Right renal pelvis (tissue), 4 donors: ENCODE data around the gene GRIP1. TPM values are rescaled to one million over a fixed set of nuclear protein-coding genes. Genes with fewer than 3 reads are reported as not detected.

Experiments used
- DNase-seq, 4 donors: peaks; one replicate each; pipeline ENCODE4 v3.0.0-alpha.2; 2013; ENCODE audit warnings: low read depth in 4 of 4, low spot score in 3 of 4, missing footprints in 1 of 4
- polyA plus RNA-seq, 4 donors: library from polyadenylated mRNA; unstranded; fragments of 120-200 nt; gene quantifications; one replicate each; pipeline ENCODE4 v1.2.1, GENCODE V29; 2013; ENCODE audit not compliant: insufficient read length in 4 of 4

Gene GRIP1
- polyA plus RNA-seq, 4 donors, result 21.5 to 24.0 (median 22.0) TPM

DNA sequence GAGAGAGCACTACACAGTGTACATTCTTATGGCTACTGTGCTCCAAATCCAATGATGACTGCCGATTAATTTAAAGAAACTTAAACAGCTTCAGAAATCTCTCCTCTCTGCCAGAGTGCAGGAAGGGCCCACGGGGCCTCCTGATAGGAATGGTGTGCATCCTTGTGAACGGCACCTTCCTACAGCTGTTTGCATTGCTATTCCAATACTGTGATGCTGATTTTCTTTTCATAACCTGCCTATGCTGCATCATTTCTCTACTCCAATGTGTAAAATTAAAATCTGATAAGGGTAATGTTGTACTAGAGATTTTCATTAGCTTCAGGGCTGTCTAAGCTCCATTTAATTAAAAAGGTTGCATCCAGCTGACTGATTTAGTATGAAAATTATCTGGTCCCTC lies 217.5 kb downstream of the GRIP1 start:
- DNase-seq, result no peak

DNA sequence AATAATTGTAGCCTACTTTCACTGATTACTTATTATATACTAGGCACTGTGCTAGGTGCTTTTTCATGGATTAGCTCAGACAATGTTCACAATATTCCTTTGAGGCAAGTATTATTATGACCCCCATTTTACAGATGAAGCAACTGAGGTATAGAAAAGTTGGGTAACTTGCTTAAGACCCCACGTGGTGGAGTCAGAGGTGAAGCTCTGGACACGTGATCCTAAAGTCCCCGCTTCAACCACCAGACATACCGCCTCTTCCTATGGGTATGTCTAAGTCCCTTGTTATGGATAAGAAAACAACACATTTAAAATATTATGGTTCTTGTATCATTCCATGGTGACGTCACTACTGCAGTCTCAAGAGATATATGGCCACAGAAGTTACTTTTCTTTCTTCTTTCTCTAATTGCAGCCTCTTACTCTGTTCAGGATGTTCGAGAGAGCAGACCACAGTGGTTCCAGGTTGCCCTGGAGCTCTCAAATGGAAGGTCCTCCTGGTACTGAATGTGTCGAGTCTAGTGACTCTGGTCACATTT lies 218.9 kb downstream of the GRIP1 start:
- no peak for DNase-seq

DNA sequence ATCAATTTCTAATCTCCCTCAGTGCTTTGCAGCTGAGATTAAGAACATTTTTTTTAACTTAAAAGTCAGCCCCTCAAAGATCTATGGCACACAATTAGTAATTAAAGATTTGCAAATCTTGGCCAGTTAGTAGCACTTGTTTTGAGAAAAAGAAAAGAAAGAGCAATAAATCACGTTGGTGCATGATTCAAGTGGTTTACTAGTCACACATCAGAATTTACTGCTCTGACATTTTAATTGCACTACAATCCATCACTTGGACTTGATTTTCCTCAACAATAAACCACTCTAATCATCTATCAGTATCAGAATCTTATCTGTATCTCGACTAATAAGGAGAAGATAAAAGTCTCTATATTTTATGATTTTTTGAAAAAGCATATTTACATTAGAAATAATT lies 222.3 kb downstream of the GRIP1 start:
- DNase-seq, result no peak

DNA sequence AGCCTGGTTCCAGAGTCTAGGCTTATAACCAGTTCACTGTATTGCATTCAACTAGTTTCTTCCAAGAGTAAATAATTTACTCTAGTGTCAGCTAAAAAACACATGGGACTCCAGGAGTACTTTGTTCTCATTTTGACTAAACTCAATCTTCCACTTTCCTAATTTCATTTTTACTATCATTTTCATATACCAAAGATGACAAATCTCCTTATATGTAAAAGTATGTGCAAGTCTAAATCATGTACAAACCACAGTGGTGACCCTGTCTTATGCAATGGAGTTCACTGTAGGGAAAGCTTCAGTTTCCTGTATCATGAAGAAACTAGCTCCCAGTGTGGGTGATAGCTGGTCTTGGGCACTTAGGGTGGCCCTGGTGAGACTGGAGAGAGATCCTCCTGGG lies 225.0 kb downstream of the GRIP1 start:
- no peak for DNase-seq

DNA sequence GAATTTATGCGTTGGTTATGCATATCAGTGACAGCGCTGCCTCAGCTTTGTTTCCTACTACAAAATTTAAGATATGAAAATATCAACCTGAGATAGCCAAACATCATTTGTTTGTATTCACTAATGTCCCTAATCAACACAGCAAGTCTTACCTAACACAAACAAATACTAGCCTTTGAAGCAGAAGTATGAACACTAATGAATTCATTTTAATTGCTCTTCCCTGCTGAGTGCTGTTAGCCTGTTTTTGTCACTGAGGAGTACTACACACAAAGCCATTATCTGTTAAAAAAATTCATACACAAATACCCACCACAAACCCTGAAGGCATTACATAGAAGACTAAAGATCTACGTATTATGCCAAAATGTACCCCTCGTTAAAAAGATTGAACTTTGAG lies 225.8 kb downstream of the GRIP1 start:
- DNase-seq, result no peak

DNA sequence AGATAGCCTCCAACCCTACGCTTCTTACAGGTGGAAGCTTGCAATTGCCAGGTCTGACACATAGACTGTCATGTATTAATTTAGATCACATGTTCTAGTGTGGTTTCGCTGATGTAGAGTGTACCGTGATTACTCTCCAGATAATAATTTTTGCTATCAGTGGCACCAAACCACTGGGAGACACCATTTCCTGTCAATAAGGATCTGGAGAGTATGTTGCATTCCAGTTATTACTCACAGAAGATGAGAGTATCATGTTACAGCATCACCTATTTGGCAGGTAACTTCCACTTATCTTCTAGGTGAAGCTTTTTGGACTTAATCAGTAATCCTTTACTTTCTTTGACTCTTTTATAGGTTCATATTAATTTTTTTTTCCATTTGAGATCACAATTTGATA lies 229.3 kb downstream of the GRIP1 start:
- no peak for DNase-seq

DNA sequence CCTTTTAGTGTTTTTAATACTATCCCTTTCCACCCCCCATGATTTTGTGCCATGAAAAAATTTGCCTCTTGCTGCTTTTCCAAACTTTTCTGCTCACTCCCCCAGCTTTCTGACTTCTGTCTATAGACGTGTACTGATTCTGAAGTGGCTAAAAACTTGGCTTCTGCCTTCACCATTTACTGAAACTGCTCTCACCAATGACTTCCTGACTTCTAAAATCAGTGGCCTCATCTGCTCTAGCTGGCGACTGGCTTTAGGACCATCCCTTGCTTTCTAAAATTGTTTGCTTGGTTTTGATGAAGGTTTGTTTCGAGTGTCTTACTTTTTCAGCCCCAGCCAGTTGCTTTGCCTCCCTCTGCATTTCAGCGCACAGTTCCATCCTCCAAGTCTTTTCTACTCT lies 231.2 kb downstream of the GRIP1 start:
- DNase-seq, result no peak

DNA sequence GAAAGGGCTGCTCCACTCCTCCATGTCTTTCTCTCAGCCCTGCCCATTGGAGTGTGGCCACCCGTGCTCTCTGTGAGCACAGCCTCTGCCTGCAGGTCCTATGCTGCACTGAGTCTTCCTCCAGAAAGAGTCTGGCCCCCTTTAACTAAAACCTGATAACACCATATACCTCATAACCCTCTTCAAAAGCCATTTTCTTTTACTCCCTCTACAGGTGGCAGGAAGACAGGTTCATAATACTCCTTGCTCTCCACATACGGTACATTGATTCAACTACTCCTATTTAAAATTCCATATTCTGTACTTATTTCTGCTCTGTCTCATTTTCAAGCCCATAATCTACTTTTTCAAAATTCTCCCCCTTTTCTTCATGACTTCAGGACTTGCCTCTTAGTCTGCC lies 232.6 kb downstream of the GRIP1 start:
- no peak for DNase-seq

DNA sequence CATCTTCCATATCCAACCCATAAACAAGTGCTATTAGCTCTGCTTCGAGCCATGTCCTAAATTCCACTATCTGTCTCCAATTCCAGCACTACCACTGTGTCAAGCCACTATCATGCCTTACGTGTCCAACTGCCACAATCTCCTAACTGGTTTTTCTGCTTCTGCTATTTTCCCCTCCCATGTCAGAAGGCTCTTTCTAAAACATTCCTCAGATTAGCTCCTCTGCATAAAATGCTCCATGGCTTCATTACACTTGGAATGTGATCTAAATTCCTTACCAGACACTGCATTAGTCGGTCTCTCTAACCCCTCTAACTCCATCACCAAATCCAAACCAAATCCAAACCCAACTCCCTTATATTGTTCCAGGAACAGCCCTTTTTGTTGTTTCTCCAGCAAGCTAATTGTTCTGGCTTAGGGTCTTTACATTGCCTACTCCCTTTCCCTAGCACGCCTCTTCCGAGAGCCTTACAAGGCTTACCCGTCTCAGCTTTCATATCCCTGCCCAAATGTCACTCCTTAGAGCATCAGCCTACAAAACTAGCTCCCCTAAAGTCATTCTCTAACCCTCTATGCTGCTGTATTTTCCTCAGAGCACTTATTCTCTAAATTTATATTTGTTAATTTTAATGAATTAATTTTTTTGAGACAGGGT lies 236.8 kb downstream of the GRIP1 start:
- DNase-seq, result no peak

DNA sequence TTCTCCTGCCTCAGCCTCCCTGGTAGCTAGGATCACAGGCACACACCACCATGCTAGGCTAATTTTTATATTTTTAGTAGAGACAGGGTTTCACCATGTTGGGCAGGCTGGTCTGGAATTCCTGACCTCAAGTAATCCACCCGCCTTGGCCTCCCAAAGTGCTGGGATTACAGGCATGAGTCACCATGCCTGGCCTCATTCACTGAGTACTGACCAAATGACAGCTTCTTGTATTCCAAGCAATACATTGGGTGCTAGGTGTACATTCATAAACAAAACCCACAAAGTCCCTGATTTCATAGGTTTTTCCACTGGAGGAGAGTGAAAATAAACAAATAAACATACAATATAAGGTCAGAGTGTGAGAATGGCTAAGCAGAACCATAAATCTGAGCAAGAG lies 240.3 kb downstream of the GRIP1 start:
- no peak for DNase-seq

DNA sequence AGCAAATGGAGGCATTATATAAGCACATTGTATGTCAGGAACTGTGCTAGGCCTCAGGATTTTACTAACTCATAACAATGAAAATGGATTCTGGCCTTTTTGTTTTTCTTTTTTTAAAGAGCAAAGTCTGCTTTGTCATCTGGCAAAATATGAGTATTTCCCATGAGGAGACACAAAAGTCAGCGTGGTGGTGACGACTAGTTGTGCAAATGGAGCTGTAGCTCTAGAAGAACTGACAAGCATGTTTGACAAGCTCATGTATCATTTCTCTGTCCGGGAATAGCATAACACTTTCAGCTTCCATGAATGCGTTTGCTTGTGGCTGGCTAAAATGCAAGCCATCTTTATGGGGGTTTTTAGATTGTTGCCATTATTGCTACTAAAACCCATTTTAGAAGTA lies 248.8 kb downstream of the GRIP1 start:
- no peak for DNase-seq

DNA sequence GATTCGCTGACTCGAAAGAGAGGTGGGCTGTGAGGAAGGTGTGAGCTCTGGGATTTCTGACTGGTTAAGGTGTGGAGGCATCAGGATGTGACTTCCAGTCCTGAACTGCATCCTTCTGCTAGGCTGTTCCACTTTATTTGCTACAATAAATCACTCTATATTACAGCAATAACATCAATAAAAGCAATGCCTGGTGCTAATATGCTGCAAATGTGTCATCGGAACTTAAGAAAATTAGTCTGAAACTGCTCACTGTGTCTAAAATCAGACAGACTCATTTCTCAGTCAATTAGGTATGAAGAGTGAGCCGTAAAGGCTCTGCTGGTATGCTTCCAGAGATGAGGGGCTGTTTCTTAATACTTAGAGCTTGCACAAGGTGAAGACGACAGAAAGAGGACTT lies 250.0 kb downstream of the GRIP1 start:
- DNase-seq, result no peak

DNA sequence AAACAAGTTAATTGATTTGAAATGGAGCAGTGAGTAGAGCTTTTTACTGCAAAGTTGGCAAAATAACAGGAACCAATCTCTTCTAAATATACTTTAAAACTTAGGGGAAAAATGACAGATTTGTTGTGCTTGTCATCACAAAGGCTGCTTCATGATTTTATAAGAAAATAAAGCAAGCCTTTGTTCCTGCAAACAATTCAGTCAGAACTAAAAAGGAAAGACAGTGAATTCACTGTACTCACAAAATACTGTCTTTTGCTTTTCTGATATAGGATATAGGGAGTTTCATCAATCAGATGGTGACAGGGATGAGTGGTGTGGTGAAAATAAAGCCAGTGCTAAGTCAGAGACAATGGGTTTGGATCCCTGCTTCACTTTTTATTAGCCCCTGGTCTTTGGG lies 250.6 kb downstream of the GRIP1 start:
- no peak for DNase-seq

DNA sequence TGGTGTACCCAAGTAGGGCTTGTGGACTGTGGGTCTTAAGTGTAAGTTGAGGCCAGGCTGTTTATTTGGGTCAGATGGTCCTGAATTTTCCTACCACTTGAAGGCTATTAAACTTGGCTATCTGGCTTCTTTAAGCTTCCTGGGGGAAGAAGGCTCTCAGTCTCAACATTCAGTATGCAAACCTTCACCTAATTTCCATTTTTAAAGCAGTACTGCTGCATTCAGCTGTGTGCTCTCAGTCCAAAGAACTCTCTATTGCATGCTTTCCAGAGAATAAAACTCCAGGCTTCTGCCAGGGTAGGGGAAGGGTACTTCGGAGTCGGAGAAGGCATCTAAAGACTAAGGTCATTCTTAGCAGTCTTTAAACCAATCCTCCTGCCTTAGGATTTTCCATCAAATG lies 252.2 kb downstream of the GRIP1 start:
- no peak for DNase-seq

DNA sequence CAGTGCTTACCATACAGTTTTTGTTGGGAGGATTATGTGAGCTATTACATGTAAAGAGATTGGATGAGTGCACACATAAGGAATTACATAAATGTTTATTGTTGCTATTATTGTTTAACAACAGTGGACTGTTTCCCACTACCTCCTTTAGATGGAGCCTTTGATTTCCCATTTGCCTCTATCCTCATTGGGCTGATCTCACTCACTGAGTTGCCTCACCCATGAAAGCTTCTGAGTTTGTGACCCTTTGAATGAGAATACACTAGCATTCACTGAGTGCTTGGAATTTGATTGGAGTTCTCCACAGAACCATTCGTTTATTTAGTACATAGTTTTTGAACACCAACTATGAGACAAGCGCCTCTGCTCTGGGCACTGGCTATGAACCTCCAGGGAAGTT lies 255.6 kb downstream of the GRIP1 start:
- no peak for DNase-seq

DNA sequence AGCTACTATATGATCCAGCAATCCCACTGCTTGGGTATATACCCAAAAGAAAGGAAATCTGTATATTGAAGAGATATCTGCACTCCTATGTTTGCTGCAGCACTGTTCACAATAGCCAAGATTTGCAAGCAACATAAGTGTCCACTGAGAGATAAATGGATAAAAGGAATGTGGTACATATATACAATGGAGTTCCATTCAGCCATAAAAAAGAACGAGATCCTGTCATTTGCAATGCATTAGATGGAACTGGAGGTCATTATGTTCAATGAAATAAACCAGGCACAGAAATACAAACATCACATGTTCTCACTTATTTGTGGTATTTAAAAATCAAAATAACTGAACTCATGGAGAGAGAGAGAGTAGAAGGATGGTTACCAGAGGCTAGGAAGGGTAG lies 260.0 kb downstream of the GRIP1 start:
- no peak for DNase-seq

DNA sequence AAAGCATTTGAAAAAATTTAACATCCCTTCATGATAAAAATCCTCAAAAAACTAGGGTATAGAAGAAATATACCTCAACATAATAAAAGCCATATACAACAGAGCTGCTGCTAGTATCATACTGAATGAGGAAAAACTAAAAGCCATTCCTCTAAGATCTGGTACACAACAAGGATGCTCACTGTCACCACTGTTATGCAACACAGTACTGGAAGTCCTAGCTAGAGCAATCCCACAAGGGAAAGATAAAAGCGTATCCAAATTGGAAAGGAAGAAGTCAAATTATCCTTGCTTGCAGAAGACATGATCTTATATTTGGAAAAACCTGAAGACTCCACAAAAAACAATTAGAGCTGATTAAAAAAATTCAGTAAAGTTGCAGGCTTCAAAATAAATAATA lies 261.7 kb downstream of the GRIP1 start:
- DNase-seq, result no peak

DNA sequence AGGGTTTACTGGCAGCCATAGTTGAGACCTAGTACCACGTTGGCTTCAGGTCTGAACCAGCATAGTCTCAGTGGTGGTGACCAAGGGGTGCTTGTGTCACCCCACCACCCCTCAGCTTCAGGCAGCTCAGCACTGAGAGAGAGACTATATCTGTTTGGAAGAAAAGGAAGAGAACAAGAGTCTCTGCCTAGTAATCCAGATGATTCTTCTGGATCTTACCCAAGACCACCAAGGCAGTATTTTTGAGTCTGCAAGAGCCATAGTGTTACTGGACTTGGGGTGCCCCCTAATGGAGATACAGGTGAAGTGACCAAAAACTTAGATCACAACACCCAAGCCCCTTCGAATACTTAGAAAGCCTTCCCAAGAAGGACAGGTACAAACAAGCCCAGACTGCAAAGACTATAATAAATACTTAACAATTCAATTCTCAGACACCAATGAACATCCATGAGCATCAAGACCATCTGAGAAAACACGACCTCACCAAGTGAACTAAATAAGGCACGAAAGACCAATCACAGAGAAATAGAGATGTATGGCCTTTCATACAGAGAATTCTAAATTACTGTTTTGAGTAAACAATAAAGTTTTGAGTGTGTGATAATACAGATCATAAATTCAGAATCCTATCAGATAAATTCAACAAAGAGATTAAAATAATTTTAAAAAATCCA lies 269.5 kb downstream of the GRIP1 start:
- DNase-seq, result peak in 3 of 4 donors; percentile 13 to 24 (median 22)

DNA sequence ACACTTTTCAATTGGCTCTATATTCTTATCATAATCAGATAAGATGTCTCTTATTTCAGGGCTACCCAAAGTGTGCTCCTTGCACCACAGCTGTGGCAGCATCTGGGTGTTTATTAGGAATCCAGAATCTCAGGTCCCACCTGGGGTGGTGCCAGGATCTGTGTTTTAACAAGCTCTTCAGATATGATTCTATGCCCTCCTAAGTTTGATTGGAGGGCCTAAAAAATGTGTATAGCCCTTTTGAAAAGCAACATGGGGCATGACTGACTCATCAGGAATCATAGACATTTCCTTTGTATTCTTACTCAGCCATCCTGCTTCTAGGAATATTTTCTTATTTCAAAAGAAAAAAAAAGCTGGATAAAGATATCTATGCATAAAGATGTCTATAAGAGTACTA lies 273.5 kb downstream of the GRIP1 start:
- DNase-seq, result no peak

DNA sequence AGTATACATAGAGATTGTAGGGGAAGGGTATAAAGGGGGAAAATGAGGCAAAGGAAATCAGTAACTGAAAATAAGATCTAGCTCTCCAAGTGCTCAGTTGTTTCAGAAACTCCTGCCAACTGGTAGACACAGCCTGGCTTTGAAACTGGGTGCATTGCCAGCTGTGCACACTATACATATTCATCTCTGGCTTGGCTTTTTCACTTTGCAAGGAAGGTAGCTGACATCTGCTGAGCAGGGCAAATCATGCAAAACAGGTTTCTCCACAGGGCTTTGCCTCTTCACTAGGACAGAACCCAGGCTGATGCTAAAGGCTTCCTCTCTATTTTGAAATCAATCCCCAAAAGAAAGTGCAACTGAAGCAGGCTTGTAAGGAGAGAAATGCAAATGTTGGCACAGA lies 275.1 kb downstream of the GRIP1 start:
- no peak for DNase-seq

DNA sequence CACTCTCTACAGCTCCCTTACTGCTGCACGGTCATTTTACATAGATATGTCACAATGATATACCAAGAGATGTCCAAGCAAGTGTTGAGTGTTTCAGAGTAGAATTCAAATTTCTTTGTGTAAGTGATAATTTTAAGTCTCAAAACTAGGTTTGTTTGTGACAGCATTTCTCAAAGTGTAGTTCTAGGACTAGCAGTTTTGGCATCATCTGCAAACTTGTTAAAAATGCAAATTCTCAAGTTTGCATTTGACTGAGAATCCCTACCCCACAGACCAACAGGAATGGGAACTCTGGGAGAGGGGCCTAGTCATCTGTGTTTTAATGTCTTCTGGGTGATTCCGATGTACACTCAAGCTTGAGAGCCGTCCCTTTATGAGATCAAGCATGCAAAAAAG lies 279.0 kb downstream of the GRIP1 start:
- no peak for DNase-seq
